SW 1271 (cell line): ENCODE data around the gene IFITM2.
A peak's percentile ranks its signal among the peaks of the same experiment; 100 is the strongest.
"Not testable (repeated sequence)": the region's sequence is repeated elsewhere in the genome, so short reads cannot be mapped to it uniquely, and the experiment has no call there.

Source experiments
- DNase-seq, 2 experiments: peaks; one replicate each; lab custom pipeline; 2025; lab: John Stamatoyannopoulos, UW

Gene IFITM2

DNA sequence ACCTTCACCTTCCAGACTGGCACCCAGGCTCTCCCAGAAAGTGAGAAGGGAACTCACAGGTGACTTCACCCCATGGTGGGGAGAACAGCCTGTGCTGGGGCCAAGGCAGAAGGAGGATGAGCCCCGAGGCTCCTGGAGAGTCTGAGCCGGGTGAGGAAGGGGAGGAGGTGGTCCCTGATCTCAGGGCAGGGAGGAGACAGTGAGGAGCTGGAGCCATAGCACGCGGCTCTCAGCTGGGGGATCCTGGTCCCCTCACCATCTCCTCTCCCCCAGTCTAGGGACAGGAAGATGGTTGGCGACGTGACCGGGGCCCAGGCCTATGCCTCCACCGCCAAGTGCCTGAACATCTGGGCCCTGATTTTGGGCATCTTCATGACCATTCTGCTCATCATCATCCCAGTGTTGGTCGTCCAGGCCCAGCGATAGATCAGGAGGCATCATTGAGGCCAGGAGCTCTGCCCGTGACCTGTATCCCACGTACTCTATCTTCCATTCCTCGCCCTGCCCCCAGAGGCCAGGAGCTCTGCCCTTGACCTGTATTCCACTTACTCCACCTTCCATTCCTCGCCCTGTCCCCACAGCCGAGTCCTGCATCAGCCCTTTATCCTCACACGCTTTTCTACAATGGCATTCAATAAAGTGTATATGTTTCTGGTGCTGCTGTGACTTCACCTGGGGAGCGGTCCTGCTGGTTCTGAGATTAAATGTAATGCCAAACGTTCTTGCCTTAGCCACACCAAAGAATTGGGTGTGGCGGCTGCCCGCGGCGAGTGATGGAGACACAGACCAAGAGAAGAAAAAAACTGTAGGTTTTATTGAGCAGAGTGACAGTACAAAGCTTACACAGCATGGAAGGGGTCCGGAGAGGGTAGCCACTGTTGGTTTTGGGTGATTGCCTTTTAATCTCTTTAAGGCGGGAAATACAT lies 1.4 kb downstream of the IFITM2 start:
- not testable (repeated sequence) for DNase-seq

DNA sequence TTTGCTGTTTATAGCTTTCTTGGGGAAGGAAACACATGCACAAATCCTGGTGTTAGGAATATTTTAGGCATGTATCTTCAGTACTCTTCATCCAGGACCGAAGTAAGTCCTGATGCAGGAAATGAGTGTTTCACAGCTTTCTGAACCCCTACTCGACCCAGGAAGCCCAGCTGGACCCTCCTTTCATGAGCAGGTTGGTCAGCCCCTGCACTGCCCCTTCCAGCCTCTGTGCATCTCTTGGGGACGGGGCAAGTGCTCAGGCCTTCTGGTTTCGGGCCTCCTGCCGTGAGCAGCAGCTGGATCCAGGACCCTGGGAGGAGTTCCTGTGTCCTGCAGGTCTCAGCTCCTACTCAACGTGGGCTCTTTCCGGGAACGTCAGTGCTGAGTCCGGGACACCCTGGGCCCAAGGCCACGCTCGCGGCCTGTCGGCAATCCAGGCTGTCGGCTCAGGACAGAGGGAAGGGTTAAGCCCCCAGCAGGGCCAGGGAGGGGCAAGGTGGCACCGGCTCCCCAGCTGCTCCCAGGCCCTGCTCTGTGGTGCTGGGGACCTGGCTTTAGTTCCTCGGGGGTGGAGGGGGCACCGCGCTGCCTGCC lies 2.5 kb downstream of the IFITM2 start:
- peak in 1 of 2 experiments; percentile 27 for DNase-seq

DNA sequence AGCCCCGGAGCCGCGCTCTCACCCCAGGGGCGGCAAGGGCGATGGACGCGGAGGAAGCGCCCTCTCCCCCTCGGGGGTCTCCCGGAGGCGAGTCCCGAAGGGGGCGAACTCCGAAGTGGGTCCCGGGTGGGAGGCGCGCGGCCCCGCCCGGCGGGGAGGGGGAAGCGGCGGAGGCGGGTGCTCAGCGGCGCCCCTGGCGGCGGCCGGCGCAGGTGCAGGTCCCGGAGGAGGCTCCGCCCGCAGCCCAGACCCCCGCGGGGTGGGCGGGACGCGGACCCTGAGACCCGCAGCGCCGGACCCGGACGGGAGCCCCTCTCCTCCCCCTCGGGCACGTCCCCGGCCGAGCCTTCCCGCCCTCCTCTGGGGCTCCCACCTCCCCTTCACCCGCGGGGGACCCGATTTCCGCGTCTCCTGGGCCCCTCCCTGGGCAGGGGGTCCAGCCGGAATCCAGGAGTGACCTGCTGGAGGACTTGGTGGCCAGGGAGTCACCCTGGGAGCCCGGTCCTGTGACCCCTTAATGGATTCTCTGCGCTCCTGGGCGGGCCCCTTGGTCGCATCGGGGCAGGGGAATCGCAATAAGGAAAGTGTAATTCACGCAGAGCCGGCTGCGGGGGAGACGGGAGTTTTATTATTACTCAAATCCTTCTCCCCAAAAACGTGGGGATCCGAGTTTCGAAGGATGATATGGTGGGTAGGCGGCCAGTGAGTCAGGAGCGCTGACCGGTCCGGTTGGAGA lies 3.6 kb downstream of the IFITM2 start:
- not testable (repeated sequence) for DNase-seq

GRCh38 chr11:312092-312816 lies 4.6 kb downstream of the IFITM2 start:
- DNase-seq: no peak

DNA sequence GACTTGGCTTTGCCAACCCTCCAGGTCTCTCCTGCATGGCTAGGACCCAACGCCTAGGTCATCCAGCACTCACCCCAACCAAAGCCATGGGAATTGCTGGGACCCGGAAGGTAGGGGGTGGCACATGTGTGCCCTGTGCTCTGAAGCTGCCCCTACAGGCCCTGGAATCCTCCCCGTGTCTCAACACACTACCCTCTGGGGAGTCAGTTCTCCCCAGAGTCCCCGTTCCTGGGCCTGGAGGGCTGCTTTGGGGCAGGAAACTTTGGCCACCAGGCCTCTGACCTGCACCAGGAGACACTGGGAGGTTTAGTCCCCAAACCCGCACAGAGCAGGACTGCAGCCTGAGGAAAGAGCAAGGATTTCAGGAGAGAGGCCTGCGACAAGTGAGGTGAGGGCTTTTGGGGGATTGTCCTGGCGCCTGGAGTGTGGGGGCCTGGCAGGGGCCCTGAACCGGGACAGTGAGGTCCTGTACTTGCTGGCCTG lies 5.7 kb downstream of the IFITM2 start:
- no peak for DNase-seq

DNA sequence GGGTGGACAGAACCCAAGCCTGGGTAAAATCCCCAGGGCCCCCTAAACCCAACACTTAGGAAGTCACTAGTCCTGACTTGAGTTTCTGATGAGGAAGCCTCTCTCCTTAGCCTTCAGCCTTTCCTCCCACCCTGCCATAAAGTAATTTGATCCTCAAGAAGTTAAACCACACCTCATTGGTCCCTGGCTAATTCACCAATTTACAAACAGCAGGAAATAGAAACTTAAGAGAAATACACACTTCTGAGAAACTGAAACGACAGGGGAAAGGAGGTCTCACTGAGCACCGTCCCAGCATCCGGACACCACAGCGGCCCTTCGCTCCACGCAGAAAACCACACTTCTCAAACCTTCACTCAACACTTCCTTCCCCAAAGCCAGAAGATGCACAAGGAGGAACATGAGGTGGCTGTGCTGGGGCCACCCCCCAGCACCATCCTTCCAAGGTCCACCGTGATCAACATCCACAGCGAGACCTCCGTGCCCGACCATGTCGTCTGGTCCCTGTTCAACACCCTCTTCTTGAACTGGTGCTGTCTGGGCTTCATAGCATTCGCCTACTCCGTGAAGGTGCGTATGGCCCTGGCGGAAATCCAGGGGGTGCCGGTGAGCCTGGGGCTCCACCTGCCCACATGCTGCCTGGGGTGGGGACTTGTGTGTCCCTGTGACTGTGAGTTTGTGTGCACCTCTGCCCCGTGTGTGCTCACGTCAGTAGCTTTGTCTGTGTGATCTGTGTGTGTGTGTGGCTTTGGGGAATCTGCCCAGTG lies 6.4 kb downstream of the IFITM2 start, which contains the start of gene IFITM1:
TSS of gene IFITM1 (plus strand) at position 254 of the 767 bp plus-strand sequence. CDS start at position 385, 131 bp downstream.
- DNase-seq: no peak

- DNase-seq: not testable (repeated sequence)
Observed at GRCh38 chr11:314554-314875, 6.9 kb downstream of the IFITM2 start.

DNA sequence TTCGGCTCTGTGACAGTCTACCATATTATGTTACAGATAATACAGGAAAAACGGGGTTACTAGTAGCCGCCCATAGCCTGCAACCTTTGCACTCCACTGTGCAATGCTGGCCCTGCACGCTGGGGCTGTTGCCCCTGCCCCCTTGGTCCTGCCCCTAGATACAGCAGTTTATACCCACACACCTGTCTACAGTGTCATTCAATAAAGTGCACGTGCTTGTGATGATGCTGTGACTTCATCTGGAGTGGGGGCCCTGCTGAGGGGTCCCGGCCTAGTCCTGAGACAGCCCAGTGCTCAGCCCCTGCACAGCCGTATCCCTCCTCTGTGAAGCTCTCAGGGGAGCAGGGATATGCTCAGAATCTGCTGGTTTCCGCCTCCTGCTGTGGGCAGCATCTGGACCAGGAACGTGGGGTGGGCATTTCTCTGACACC lies 7.5 kb downstream of the IFITM2 start:
- no peak for DNase-seq

DNA sequence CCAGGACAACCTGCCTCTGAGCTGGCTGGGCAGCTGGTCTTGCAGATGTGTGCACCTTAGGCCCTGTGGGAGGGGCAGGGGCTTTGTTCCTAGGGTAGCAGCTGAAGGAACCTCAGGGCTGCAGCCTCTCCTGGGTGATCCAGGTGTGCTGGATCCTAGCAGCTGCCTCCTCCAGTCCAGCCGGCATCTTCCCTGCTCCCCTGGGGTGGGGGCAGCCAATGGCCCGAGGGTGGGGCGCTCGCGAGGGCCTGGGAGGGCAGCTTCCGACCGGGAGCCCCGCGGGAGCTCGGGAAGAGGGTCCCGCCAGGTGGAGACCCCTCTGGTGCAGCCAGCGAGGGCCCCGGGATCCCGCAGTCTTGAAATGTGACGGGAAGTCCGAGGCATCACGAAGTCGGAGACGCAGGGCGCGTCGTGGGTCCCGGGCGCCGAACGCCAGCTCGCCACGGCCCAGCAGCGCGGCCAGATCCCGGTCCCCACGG lies 7.9 kb downstream of the IFITM2 start:
- DNase-seq: no peak

DNA sequence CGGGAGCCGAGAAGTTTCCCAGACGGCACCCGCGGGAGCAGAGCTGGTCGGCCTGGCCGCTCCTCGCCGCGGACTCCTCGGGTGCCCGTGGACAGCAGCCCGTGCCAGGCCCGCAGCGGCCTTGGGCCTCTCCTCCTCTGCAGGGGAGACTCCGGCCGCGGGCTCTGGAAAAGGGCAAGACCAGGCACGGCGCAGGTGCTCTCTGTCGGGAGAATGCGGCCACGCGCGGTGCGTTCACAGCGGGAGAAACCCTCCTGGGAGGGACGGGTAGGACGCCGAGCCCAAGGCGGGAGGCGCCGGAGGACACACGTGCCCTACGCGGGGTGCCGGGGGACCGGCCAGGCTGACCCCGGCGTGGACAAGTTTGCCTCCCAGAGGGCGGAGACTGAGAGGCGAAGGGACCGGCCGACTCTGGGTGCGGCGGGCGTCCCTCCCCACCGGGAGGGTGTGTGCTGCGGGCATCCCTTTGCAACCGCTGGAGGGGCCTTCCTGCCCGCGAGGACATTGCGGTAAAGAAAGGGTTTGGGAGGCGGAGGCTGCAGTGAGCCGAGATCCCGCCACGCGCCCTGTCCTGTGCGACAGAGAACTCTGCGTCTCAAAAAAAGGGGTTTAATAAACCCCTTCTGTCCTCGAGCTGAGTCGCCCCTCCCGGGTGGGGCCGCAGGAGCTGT lies 8.6 kb downstream of the IFITM2 start:
- no peak for DNase-seq

DNA sequence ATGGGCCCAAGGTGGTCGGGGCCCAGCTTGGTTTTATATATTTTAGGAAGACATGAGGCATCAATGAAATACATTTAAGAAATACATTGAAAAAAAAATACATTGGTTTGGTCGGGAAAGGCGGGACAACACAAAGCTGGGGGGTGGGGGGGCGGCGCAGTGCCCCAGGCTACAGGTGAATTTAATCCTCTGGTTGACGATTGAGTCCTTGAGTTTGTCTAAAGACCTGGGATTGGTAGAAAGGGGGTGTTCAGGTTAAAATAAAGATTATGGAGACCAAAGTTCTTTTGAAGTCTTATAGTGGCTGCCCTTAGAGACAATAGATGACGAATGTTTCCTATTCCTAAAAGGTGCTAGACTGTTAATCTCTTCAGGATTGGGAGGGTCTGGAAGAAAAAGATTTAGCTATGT lies 9.3 kb downstream of the IFITM2 start:
- no peak for DNase-seq

GRCh38 chr11:317668-318404 lies 10.2 kb downstream of the IFITM2 start:
- not testable (repeated sequence) for DNase-seq

GRCh38 chr11:318405-319120 lies 10.9 kb downstream of the IFITM2 start:
- not testable (repeated sequence) for DNase-seq

- peak in 1 of 2 experiments; percentile 44 for DNase-seq
Observed at GRCh38 chr11:319121-319887, 11.7 kb downstream of the IFITM2 start.

GRCh38 chr11:319888-320273 lies 12.3 kb downstream of the IFITM2 start:
- not testable (repeated sequence) for DNase-seq

- DNase-seq: no peak
Observed at GRCh38 chr11:324156-324555, 16.5 kb downstream of the IFITM2 start.

DNA sequence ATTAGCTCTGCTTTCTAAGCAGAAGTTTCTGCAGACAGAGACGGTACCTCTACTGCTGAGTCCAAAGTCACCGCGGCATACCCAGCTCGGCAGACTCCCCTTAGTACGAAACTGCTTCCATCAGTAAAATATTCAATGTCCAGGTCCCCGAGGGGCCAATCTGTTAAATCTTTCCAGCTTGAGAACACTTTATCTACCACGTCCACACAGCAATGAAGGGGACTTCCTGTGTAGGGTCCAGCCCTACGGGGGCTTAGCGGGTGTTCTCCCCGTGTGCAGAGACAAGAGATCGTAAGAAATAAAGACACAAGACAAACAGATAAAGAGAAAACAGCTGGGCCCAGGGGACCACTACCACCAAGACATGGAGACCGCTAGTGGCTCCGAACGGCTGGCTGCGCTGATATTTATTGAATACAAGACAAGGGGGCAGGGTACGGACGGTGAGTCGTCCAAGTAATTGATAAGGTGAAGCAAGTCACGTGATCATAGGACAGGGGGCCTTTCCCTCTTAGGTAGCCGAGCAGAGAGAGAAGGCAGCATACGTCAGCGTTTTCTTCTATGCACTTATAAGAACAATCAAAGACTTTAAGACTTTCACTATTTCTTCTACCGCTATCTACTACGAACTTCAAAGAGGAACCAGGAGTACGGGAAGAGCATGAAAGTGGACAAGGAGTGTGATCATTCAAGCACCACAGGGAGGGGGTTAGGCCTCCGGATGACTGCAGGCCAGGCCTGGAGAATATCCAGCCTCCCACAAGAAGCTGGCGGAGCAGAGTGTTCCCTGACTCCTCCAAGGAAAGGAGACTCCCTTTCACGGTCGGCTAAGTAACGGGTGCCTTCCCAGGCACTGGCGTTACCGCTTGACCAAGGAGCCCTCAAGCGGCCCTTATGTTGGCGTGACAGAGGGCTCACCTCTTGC lies 17.2 kb downstream of the IFITM2 start:
- not testable (repeated sequence) for DNase-seq
